Measurements from ENCODE around the gene CENPV.

- TF ChIP-seq CTCF (conservative IDR thresholded peaks at IDR 0.05; ENCODE audit: low read length) (no peak), EZH2phosphoT487 (IDR thresholded peaks at IDR 0.05; ENCODE audit: borderline replicate concordance) (no peak)
These were observed 477 bp downstream of the CENPV start for GRCh38 chr17:16352667-16353316.
